SK-N-MC (cell line): ENCODE data around the gene LRIG3.

Source experiments
- EZH2 ChIP-seq: fragments of 200-600 bp; sonication (generic); IDR thresholded peaks from one replicate; pipeline ENCODE4 v1.6.1; 2017; ENCODE audit warnings: antibody characterized with exemption
- POLR2AphosphoS5 ChIP-seq: IDR thresholded peaks from 2 replicates; pipeline ENCODE4 v1.6.1; 2012; ENCODE audit warnings: mild to moderate bottlenecking, low read depth, low read length, borderline replicate concordance

GRCh38 chr12:58961906-58962305 lies 41.6 kb upstream of the LRIG3 start:
- TF ChIP-seq EZH2: no peak
- TF ChIP-seq POLR2AphosphoS5: no peak
